Stimulated activated naive CD8-positive, alpha-beta T cell treated with anti-CD3 and anti-CD28 coated beads, Interleukin-15, Interleukin-2, amounts not matched to agents 100 ng/mL and 50 ng/mL, for 24 hours (primary cell): ENCODE measurements around the gene OSBPL2.

ENCODE experiments used
- H3K27ac Mint-ChIP-seq: one replicate; pipeline ENCODE4 v1.8.0; 2021; ENCODE audit warnings: mild to moderate bottlenecking, mixed read lengths
- H3K27me3 Mint-ChIP-seq: one replicate; pipeline ENCODE4 v1.8.0; 2021; ENCODE audit warnings: mixed read lengths
- H3K36me3 Mint-ChIP-seq: one replicate; pipeline ENCODE4 v1.8.0; 2021; ENCODE audit warnings: low read depth, mixed read lengths
- H3K4me1 Mint-ChIP-seq: one replicate; pipeline ENCODE4 v1.8.0; 2021; ENCODE audit warnings: low read depth, mixed read lengths
- H3K4me3 Mint-ChIP-seq: one replicate; pipeline ENCODE4 v1.8.0; 2021; ENCODE audit warnings: mild to moderate bottlenecking, mixed read lengths
- H3K9me3 Mint-ChIP-seq: one replicate; pipeline ENCODE4 v1.8.0; 2021; ENCODE audit warnings: mixed read lengths

The OSBPL2 gene

GRCh38 chr20:62237801-62238568 lies at the start of gene OSBPL2:
Gene OSBPL2 (plus strand): TSS chr20:62238521. CDS start chr20:62256185, 17,664 bp downstream.
- Mint-ChIP-seq H3K4me1 (peaks cover 28% of the 10 kb centered on the region), H3K36me3 (peaks cover 4% of the 10 kb centered on the region), H3K9me3 (no peaks in the 10 kb centered on the region), H3K27ac (peak within 1 kb of the TSS; percentile 81), H3K27me3 (no peaks in the 10 kb centered on the region), H3K4me3 (peak within 1 kb of the TSS; percentile 85)

GRCh38 chr20:62190639-62191411 lies 47.5 kb upstream of the OSBPL2 start:
- no peak overlapping the region for H3K27ac Mint-ChIP-seq

GRCh38 chr20:62191781-62192559 lies 46.4 kb upstream of the OSBPL2 start:
- no peaks in the 10 kb centered on the region for H3K27me3 Mint-ChIP-seq

More at GRCh38 chr20:62190639-62191411, 47.5 kb upstream of the OSBPL2 start:
- H3K36me3 Mint-ChIP-seq = peaks cover 23% of the 10 kb centered on the region
- H3K4me3 Mint-ChIP-seq = no peak overlapping the region
- H3K4me1 Mint-ChIP-seq = peaks cover 16% of the 10 kb centered on the region
- H3K9me3 Mint-ChIP-seq = no peaks in the 10 kb centered on the region
- no peaks in the 10 kb centered on the region for H3K27me3 Mint-ChIP-seq

GRCh38 chr20:62192635-62193034 lies 45.7 kb upstream of the OSBPL2 start:
- peaks cover 22% of the 10 kb centered on the region for H3K36me3 Mint-ChIP-seq
- no peak overlapping the region for H3K27ac Mint-ChIP-seq
- no peaks in the 10 kb centered on the region for H3K27me3 Mint-ChIP-seq
- H3K4me1 Mint-ChIP-seq = peaks cover 5% of the 10 kb centered on the region
- H3K9me3 Mint-ChIP-seq = no peaks in the 10 kb centered on the region
- no peak overlapping the region for H3K4me3 Mint-ChIP-seq

More at GRCh38 chr20:62191781-62192559, 46.4 kb upstream of the OSBPL2 start:
- no peak overlapping the region for H3K27ac Mint-ChIP-seq
- peaks cover 12% of the 10 kb centered on the region for H3K4me1 Mint-ChIP-seq
- peaks cover 22% of the 10 kb centered on the region for H3K36me3 Mint-ChIP-seq
- H3K4me3 Mint-ChIP-seq = no peak overlapping the region
- no peaks in the 10 kb centered on the region for H3K9me3 Mint-ChIP-seq

GRCh38 chr20:62193079-62194025 lies 45.0 kb upstream of the OSBPL2 start:
- Mint-ChIP-seq H3K27ac (no peak overlapping the region), H3K4me3 (no peak overlapping the region), H3K27me3 (no peaks in the 10 kb centered on the region), H3K9me3 (no peaks in the 10 kb centered on the region), H3K36me3 (peaks cover 23% of the 10 kb centered on the region), H3K4me1 (peaks cover 3% of the 10 kb centered on the region)

- no peaks in the 10 kb centered on the region for H3K27me3 Mint-ChIP-seq
- H3K4me3 Mint-ChIP-seq = no peak overlapping the region
- H3K4me1 Mint-ChIP-seq = peaks cover 3% of the 10 kb centered on the region
- no peaks in the 10 kb centered on the region for H3K9me3 Mint-ChIP-seq
- no peak overlapping the region for H3K27ac Mint-ChIP-seq
- peaks cover 32% of the 10 kb centered on the region for H3K36me3 Mint-ChIP-seq
Observed at GRCh38 chr20:62195075-62195405, 43.3 kb upstream of the OSBPL2 start.

- peaks cover 3% of the 10 kb centered on the region for H3K4me1 Mint-ChIP-seq
- no peak overlapping the region for H3K4me3 Mint-ChIP-seq
- peaks cover 34% of the 10 kb centered on the region for H3K36me3 Mint-ChIP-seq
- H3K27me3 Mint-ChIP-seq = no peaks in the 10 kb centered on the region
- H3K27ac Mint-ChIP-seq = no peak overlapping the region
- no peaks in the 10 kb centered on the region for H3K9me3 Mint-ChIP-seq
Observed at GRCh38 chr20:62195736-62196135, 42.6 kb upstream of the OSBPL2 start.

GRCh38 chr20:62196286-62196685 lies 42.0 kb upstream of the OSBPL2 start:
- Mint-ChIP-seq H3K27ac (no peak overlapping the region), H3K9me3 (no peaks in the 10 kb centered on the region), H3K27me3 (no peaks in the 10 kb centered on the region), H3K36me3 (peaks cover 37% of the 10 kb centered on the region), H3K4me3 (no peak overlapping the region), H3K4me1 (peaks cover 3% of the 10 kb centered on the region)

GRCh38 chr20:62197311-62197710 lies 41.0 kb upstream of the OSBPL2 start:
- no peak overlapping the region for H3K4me3 Mint-ChIP-seq
- H3K4me1 Mint-ChIP-seq = peaks cover 3% of the 10 kb centered on the region
- H3K27ac Mint-ChIP-seq = no peak overlapping the region
- peaks cover 41% of the 10 kb centered on the region for H3K36me3 Mint-ChIP-seq
- no peaks in the 10 kb centered on the region for H3K9me3 Mint-ChIP-seq
- no peaks in the 10 kb centered on the region for H3K27me3 Mint-ChIP-seq

- Mint-ChIP-seq H3K4me3 (no peak overlapping the region), H3K36me3 (peaks cover 44% of the 10 kb centered on the region), H3K27me3 (no peaks in the 10 kb centered on the region), H3K4me1 (peaks cover 3% of the 10 kb centered on the region), H3K27ac (no peak overlapping the region), H3K9me3 (no peaks in the 10 kb centered on the region)
Observed at GRCh38 chr20:62197801-62198200, 40.5 kb upstream of the OSBPL2 start.

GRCh38 chr20:62198496-62198895 lies 39.8 kb upstream of the OSBPL2 start:
- H3K36me3 Mint-ChIP-seq = peaks cover 47% of the 10 kb centered on the region
- no peaks in the 10 kb centered on the region for H3K9me3 Mint-ChIP-seq
- H3K4me3 Mint-ChIP-seq = no peak overlapping the region
- no peaks in the 10 kb centered on the region for H3K27me3 Mint-ChIP-seq
- H3K4me1 Mint-ChIP-seq = no peaks in the 10 kb centered on the region
- H3K27ac Mint-ChIP-seq = no peak overlapping the region

- H3K36me3 Mint-ChIP-seq = peaks cover 49% of the 10 kb centered on the region
- no peaks in the 10 kb centered on the region for H3K27me3 Mint-ChIP-seq
- no peaks in the 10 kb centered on the region for H3K4me1 Mint-ChIP-seq
- H3K27ac Mint-ChIP-seq = no peak overlapping the region
- H3K9me3 Mint-ChIP-seq = no peaks in the 10 kb centered on the region
- H3K4me3 Mint-ChIP-seq = no peak overlapping the region
Observed at GRCh38 chr20:62198931-62199330, 39.4 kb upstream of the OSBPL2 start.

- H3K9me3 Mint-ChIP-seq = no peaks in the 10 kb centered on the region
- peaks cover 43% of the 10 kb centered on the region for H3K36me3 Mint-ChIP-seq
- no peaks in the 10 kb centered on the region for H3K4me1 Mint-ChIP-seq
- no peak overlapping the region for H3K27ac Mint-ChIP-seq
- no peak overlapping the region for H3K4me3 Mint-ChIP-seq
- no peaks in the 10 kb centered on the region for H3K27me3 Mint-ChIP-seq
Observed at GRCh38 chr20:62200491-62201172, 37.7 kb upstream of the OSBPL2 start.
